NB4 (cell line): ENCODE data around the gene ACOX3.

Source experiments
- DNase-seq: peaks from one replicate; pipeline ENCODE4 v3.0.0; 2010; ENCODE audit warnings: low read depth
- H3K4me3 ChIP-seq: one replicate; pipeline ENCODE4 v1.5.1; 2011; ENCODE audit warnings: mild to moderate bottlenecking, low read depth, low read length, moderate library complexity
- MYC ChIP-seq: IDR thresholded peaks from 2 replicates; pipeline ENCODE4 v1.6.1; 2011; ENCODE audit warnings: low read depth, low read length
- POLR2A ChIP-seq: IDR thresholded peaks from 2 replicates; pipeline ENCODE4 v1.6.1; 2011; ENCODE audit warnings: mild to moderate bottlenecking; ENCODE audit not compliant: insufficient read length; ENCODE audit errors: extremely low read depth
- TF ChIP-seq, protein P1 (sequence below): IDR thresholded peaks from one replicate; pipeline ENCODE4 v1.5.1; 2012; ENCODE audit warnings: low read depth, low read length
- TF ChIP-seq, protein P2 (sequence below): IDR thresholded peaks from 2 replicates; pipeline ENCODE4 v1.6.1; 2011; ENCODE audit warnings: low read depth, low read length

ACOX3 gene

DNA sequence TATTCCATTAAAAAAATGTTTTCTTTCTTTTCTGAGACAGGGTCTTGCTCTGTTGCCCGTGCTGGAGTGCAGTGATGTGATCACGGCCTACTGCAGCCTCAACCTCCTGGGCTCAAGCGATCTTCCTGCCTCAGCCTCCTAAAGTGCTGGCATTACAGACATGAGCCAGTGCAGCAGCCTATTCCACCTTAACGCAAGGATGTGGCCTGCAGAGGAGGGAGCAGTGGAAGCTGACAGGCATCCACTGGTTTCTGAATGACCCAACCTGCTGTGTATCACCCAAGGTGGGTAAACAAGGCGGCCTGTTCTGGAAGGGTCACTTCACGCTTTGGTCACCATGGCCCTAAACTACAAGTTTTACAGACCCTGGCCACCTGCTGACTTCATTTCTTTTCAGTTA, 60.8 kb downstream of the ACOX3 start:
- DNase-seq = no peak
- TF ChIP-seq POLR2A (no peak), MYC (no peak)
- TF ChIP-seq, protein P1, sequence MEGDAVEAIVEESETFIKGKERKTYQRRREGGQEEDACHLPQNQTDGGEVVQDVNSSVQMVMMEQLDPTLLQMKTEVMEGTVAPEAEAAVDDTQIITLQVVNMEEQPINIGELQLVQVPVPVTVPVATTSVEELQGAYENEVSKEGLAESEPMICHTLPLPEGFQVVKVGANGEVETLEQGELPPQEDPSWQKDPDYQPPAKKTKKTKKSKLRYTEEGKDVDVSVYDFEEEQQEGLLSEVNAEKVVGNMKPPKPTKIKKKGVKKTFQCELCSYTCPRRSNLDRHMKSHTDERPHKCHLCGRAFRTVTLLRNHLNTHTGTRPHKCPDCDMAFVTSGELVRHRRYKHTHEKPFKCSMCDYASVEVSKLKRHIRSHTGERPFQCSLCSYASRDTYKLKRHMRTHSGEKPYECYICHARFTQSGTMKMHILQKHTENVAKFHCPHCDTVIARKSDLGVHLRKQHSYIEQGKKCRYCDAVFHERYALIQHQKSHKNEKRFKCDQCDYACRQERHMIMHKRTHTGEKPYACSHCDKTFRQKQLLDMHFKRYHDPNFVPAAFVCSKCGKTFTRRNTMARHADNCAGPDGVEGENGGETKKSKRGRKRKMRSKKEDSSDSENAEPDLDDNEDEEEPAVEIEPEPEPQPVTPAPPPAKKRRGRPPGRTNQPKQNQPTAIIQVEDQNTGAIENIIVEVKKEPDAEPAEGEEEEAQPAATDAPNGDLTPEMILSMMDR = no peak
- TF ChIP-seq, protein P2, sequence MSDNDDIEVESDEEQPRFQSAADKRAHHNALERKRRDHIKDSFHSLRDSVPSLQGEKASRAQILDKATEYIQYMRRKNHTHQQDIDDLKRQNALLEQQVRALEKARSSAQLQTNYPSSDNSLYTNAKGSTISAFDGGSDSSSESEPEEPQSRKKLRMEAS = no peak
- no peak overlapping the region for H3K4me3 ChIP-seq

DNA sequence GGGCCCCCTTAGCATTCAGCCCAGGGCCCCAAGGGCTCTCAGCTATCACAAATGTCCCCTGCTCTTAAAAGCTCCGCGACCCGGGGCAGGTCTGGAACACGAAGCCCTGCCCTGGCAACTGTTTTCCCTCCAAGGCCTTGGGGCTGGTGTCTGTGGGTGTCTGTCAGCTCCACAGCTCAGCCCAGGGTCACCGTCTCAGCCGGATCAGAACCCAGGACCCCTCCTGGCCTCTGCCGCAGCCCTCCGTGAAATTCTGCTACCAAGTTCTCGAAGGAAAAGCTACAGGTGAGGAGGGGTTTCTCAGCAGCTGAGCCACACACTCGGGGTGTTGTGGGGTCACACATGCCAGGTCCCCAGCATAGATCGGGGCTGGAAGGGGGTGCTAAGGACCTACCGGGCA, 61.2 kb downstream of the ACOX3 start:
- no peak overlapping the region for H3K4me3 ChIP-seq
- DNase-seq = no peak
- TF ChIP-seq POLR2A = no peak
- TF ChIP-seq, protein P2 = no peak
- TF ChIP-seq, protein P1 = no peak
- no peak for TF ChIP-seq MYC

DNA sequence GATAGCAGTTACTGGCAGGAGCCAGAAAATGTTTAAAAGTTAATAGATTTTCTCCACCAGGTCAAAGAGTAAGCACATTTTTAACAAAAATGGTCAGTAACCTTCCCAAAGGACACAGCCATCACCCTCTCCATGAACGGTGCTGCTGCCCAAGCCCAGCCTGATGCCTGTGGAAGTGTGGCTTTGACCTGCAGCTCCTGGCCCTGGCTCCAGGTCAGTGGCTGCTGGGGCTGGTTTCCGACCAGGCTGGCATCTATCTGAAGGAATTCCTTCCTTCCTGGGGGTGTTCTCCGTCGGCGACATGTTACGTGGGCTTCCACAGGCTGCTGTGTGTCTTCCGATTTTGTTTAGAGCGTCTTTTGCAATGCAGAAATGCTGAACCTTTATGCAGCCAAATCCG, 61.7 kb downstream of the ACOX3 start:
- no peak overlapping the region for H3K4me3 ChIP-seq
- DNase-seq = no peak
- TF ChIP-seq, protein P1 = no peak
- TF ChIP-seq MYC = no peak
- no peak for TF ChIP-seq POLR2A
- TF ChIP-seq, protein P2 = no peak

DNA sequence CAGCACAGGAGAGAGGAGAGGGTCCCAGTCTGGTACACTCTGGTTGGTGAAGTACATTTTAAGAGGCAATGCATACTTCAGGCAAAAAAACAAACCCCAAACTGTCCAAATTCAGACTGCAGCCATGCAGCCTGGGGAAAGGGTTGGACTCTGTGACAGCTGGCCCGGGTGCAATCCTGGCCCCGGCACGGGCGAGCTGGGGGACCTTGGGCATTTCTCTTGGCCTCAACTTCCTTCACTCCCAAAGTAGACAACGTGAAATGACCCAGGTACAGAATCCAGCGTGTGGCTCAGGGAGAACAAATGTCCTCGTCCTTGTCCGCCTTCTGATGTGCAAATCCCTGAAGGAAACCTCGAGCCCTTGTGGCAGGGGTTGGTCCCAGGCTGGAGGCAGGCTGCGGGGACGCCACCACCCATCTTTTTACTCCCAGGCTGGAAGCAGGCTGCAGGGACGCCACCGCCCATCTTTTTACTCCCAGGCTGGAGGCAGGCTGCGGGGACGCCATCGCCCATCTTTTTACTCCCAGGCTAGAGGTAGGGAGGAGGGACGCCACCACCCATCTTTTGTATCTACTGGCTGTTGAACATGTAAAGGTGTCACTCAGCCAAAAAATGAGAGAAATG, 62.3 kb downstream of the ACOX3 start:
- H3K4me3 ChIP-seq = no peak overlapping the region
- DNase-seq = no peak
- TF ChIP-seq MYC (no peak), POLR2A (no peak)
- TF ChIP-seq, protein P2 = no peak
- TF ChIP-seq, protein P1 = no peak

DNA sequence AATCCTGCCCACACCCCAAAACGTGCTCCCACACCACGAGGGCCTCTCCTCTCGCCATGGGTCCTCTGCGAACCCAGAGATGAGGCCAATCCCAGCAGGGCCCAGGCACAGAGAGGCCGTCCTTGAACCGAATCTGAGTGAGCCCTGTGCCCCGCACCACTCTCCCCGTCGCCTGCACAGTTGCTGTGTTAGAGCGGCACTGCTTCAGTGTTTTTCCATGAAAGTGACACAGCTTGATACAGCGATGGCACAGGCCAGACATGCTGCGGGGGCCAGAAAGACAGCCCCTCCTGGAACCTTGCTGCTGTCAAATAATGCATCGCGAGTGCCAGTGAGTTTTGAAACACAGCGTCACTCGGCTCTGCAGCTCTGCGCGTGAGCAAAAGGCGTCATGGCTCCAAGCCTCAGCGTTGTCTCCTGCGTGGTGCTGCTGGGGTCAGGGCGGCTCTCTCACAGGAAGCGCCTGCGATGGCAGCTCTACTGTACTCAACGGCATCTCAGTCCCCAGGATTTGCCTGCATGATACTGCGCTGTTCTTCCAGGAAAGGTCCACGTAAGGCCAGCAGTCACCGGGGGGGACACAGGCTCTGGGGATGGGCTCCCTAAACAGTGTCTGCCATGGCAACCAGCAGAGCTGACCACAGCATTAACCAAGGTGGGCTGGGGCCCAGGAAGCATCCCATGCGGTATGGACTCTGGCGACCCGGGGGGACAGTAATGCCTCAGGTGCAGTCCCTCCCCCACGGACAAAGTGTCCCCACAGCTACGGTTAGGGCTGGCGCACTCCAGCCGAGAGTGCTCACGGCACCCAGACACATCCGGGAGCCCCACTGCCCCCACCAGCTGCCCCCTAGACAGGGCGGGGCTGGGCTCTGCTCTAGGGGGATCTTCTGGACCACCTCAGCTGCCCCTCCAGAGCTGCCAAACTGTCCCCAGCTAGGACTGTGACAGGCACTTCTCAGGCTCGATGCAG, 63.1 kb downstream of the ACOX3 start:
- H3K4me3 ChIP-seq = no peak overlapping the region
- no peak for TF ChIP-seq MYC
- TF ChIP-seq, protein P2 = no peak
- TF ChIP-seq POLR2A = no peak
- TF ChIP-seq, protein P1 = no peak
- no peak for DNase-seq
